Dendritic cell treated with granulocyte-macrophage colony-stimulating factor and Interleukin-4, amounts not matched to agents 40 ng/mL and 50 ng/mL, for 4 days (primary cell): ENCODE data around the gene USHBP1.
A peak's percentile ranks its signal among the peaks of the same experiment; 100 is the strongest.
"Not testable (repeated sequence)": the region's sequence is repeated elsewhere in the genome, so short reads cannot be mapped to it uniquely, and the experiment has no call there.

Experiments
- H3K27ac Mint-ChIP-seq: one replicate; pipeline ENCODE4 v1.8.0; 2022; ENCODE audit warnings: mild to moderate bottlenecking, mixed read lengths
- H3K27me3 Mint-ChIP-seq: one replicate; pipeline ENCODE4 v1.8.0; 2022; ENCODE audit warnings: mild to moderate bottlenecking, mixed read lengths
- H3K36me3 Mint-ChIP-seq: one replicate; pipeline ENCODE4 v1.8.0; 2022; ENCODE audit warnings: low read depth, mixed read lengths
- H3K4me1 Mint-ChIP-seq: one replicate; pipeline ENCODE4 v1.8.0; 2022; ENCODE audit warnings: low read depth, mixed read lengths
- H3K4me3 Mint-ChIP-seq: one replicate; pipeline ENCODE4 v1.8.0; 2022; ENCODE audit warnings: mild to moderate bottlenecking, moderate library complexity, mixed read lengths
- H3K9me3 Mint-ChIP-seq: one replicate; pipeline ENCODE4 v1.8.0; 2022; ENCODE audit warnings: mixed read lengths
- intact Hi-C: fragments of 100-400 bp; cut with micrococcal nuclease; formaldehyde crosslinking; loops from one replicate; pipeline ENCODE4 v1.15.0; 2022

Gene USHBP1

GRCh38 chr19:17303167-17303939 lies 38.8 kb upstream of the USHBP1 start, which contains the start of gene ABHD8:
Gene ABHD8 (minus strand): TSS chr19:17303425. CDS start chr19:17301616, 1,809 bp downstream.
- Mint-ChIP-seq H3K36me3 (peaks cover 44% of the 10 kb centered on the region), H3K9me3 (no peaks in the 10 kb centered on the region), H3K27ac (peak within 1 kb of the TSS; percentile 54), H3K4me3 (peak within 1 kb of the TSS; percentile 78), H3K27me3 (no peaks in the 10 kb centered on the region), H3K4me1 (peaks cover 46% of the 10 kb centered on the region)
- intact Hi-C loops, result no loop called here

- Mint-ChIP-seq H3K9me3 (no peaks in the 10 kb centered on the region), H3K27ac (peak overlapping the region; percentile 54), H3K4me3 (peak overlapping the region; percentile 78), H3K4me1 (peaks cover 41% of the 10 kb centered on the region), H3K27me3 (no peaks in the 10 kb centered on the region), H3K36me3 (peaks cover 50% of the 10 kb centered on the region)
- intact Hi-C loops, result no loop called here
Measured at GRCh38 chr19:17302391-17303166, 38.0 kb upstream of the USHBP1 start.

DNA sequence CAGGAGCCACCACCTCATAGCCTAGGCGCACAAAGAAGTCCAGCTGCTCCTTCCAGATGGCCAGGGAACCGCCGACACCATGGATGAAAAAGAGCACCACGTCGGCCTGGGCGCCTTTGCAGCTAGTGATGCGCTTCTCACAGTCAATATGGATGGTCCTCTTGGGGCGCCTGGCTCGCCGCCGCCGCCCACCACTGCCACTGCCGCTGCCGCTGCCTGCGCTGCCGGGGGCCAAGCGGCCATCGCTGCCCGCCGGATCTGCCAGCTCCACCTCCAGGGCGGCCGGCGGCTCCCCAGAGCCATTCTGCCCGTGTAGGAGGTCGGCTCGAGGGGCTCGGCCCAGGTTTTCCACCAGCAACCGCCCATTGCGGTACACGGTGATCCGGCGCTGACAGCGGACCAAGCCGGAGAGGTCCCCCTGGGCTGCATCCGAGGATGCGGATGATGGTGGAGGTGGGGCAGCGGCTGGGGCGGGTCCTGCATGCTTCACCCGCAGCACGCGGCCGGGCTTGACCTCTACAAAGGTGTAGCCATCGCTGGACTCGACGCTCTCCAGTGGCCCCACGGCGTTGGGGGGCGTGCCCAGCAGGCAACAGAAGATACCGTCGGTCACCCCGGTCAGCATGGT lies 36.6 kb upstream of the USHBP1 start:
- Mint-ChIP-seq H3K4me3 (no peak overlapping the region), H3K36me3 (peaks cover 52% of the 10 kb centered on the region), H3K27me3 (no peaks in the 10 kb centered on the region), H3K27ac (no peak overlapping the region), H3K9me3 (no peaks in the 10 kb centered on the region), H3K4me1 (peaks cover 35% of the 10 kb centered on the region)
- intact Hi-C loops, result no loop called here

GRCh38 chr19:17296976-17297375 lies 32.4 kb upstream of the USHBP1 start:
- Mint-ChIP-seq H3K27me3 (no peaks in the 10 kb centered on the region), H3K4me1 (peaks cover 20% of the 10 kb centered on the region), H3K27ac (no peak overlapping the region), H3K4me3 (no peak overlapping the region), H3K9me3 (no peaks in the 10 kb centered on the region), H3K36me3 (peaks cover 61% of the 10 kb centered on the region)
- intact Hi-C loops, result no loop called here

GRCh38 chr19:17296273-17296672 lies 31.7 kb upstream of the USHBP1 start:
- intact Hi-C loops, result no loop called here
- H3K36me3 Mint-ChIP-seq, result peaks cover 62% of the 10 kb centered on the region
- no peaks in the 10 kb centered on the region for H3K9me3 Mint-ChIP-seq
- H3K4me1 Mint-ChIP-seq, result peaks cover 18% of the 10 kb centered on the region
- no peaks in the 10 kb centered on the region for H3K27me3 Mint-ChIP-seq
- H3K27ac Mint-ChIP-seq, result no peak overlapping the region
- H3K4me3 Mint-ChIP-seq, result no peak overlapping the region

- Mint-ChIP-seq H3K36me3 (peaks cover 59% of the 10 kb centered on the region), H3K4me1 (peaks cover 17% of the 10 kb centered on the region)
Measured at GRCh38 chr19:17295551-17295950, 31.0 kb upstream of the USHBP1 start.

GRCh38 chr19:17294051-17294891 lies 29.7 kb upstream of the USHBP1 start:
- Mint-ChIP-seq H3K9me3 (no peaks in the 10 kb centered on the region), H3K4me3 (no peak overlapping the region), H3K27ac (no peak overlapping the region), H3K4me1 (peaks cover 17% of the 10 kb centered on the region), H3K27me3 (peaks cover 4% of the 10 kb centered on the region), H3K36me3 (peaks cover 50% of the 10 kb centered on the region)
- intact Hi-C loops, result no loop called here

More at GRCh38 chr19:17295551-17295950, 31.0 kb upstream of the USHBP1 start:
- H3K9me3 Mint-ChIP-seq, H3K27me3 Mint-ChIP-seq, H3K4me3 Mint-ChIP-seq, H3K27ac Mint-ChIP-seq, intact Hi-C loops: not testable (repeated sequence)

- Mint-ChIP-seq H3K27me3 (peaks cover 7% of the 10 kb centered on the region), H3K4me1 (peaks cover 17% of the 10 kb centered on the region), H3K27ac (no peak overlapping the region), H3K36me3 (peaks cover 44% of the 10 kb centered on the region), H3K9me3 (no peaks in the 10 kb centered on the region), H3K4me3 (no peak overlapping the region)
- intact Hi-C loops, result loop anchor here (2.0 kb wide), 3 partner anchors 43 to 93 kb away; partner anchors contain the start of gene GTPBP3
Measured at GRCh38 chr19:17293605-17294004, 29.1 kb upstream of the USHBP1 start.

GRCh38 chr19:17292301-17293074 lies 27.9 kb upstream of the USHBP1 start:
- Mint-ChIP-seq H3K4me1 (peaks cover 17% of the 10 kb centered on the region), H3K27ac (peak overlapping the region; percentile 77), H3K4me3 (peak overlapping the region; percentile 77), H3K36me3 (peaks cover 36% of the 10 kb centered on the region), H3K9me3 (no peaks in the 10 kb centered on the region), H3K27me3 (peaks cover 9% of the 10 kb centered on the region)
- intact Hi-C loops, result loop anchor here (1.0 to 2.0 kb wide), 4 partner anchors 13 to 94 kb away; partner anchors contain the start of genes GTPBP3 and MRPL34

GRCh38 chr19:17289489-17289888 lies 24.9 kb upstream of the USHBP1 start:
- Mint-ChIP-seq H3K27ac (no peak overlapping the region), H3K4me1 (peaks cover 12% of the 10 kb centered on the region), H3K9me3 (no peaks in the 10 kb centered on the region), H3K27me3 (peaks cover 9% of the 10 kb centered on the region), H3K4me3 (no peak overlapping the region), H3K36me3 (peaks cover 24% of the 10 kb centered on the region)
- intact Hi-C loops, result no loop called here

DNA sequence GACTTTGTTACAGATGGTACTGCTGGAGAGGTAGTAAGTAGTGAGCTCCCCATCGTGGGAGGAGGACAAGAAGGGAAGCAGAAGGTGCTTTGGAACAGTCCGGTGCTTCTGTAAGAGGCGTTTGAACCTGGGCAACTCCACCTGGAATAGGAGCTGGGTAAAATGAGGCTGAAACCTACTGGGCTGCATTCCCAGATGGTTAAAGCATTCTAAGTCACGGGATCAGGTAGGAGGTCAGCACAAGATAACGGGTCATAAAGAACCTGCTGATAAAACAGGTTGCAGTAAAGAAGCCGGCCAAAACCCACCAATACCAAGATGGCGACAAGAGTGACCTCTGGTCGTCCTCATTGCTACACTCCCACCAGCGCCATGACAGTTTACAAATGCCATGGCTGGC lies 22.2 kb upstream of the USHBP1 start:
- H3K4me1 Mint-ChIP-seq, result peaks cover 13% of the 10 kb centered on the region
- peaks cover 13% of the 10 kb centered on the region for H3K27me3 Mint-ChIP-seq
- H3K4me3 Mint-ChIP-seq, result no peak overlapping the region
- intact Hi-C loops, result no loop called here
- H3K9me3 Mint-ChIP-seq, result no peaks in the 10 kb centered on the region
- H3K27ac Mint-ChIP-seq, result no peak overlapping the region
- peaks cover 21% of the 10 kb centered on the region for H3K36me3 Mint-ChIP-seq

- Mint-ChIP-seq H3K4me1 (peaks cover 17% of the 10 kb centered on the region), H3K4me3 (no peak overlapping the region), H3K27ac (no peak overlapping the region), H3K9me3 (no peaks in the 10 kb centered on the region), H3K36me3 (peaks cover 16% of the 10 kb centered on the region), H3K27me3 (peaks cover 13% of the 10 kb centered on the region)
- intact Hi-C loops, result no loop called here
Measured at GRCh38 chr19:17286263-17286662, 21.7 kb upstream of the USHBP1 start.
